GM10266 (cell line): ENCODE results near the gene RAMP3.

Source experiments
- DNase-seq: peaks from one replicate; pipeline ENCODE4 v3.0.0; 2012; ENCODE audit errors: extremely low spot score
- TF ChIP-seq, protein P1 (sequence below): IDR thresholded peaks from 2 replicates; pipeline ENCODE4 v1.5.1; 2012; ENCODE audit warnings: mild to moderate bottlenecking, low read depth; ENCODE audit not compliant: control insufficient read depth, insufficient read depth; ENCODE audit errors: missing control alignments

Gene RAMP3

DNA sequence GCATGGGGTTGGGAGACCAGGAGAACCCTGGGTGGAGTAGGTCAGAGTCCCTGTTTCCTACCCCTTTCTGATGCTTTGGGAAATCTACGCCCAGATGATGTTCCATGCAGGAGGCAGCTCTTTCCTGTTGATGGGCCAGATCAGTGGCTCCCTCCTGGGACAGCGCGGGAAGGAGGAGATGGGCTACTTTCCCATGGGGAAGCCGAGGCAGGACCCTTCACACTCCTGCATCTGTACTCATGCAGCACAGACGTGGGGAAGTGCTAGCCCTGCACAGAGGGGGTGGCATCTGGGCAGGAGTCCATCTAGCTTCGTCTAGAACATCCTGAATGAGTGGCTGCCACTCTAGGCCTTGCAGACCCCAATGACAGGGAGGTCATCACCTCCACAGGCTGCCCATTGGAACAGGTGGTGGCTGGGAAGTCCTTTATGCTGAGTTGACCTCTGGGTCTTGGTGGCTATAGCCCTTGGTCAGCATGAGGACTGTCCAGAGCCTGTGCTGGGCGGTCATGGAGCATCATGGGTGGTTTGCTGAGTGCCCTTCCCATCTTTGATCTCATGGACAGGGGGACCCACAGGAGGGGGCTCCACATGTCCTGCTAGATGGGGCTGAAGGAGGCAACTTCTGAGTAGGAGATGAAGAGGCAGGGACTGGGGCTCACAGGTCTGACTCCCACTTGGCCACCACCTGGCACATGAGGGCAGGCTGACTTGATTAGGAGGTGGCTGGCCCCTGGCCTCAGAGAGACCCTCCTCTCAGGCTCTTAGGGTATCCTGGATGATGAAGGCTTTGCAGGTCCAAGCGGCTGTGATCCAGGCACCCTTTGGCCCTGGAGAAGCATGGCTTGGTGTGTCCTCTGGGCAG lies 24.6 kb downstream of the RAMP3 start:
- no peak for DNase-seq
- TF ChIP-seq, protein P1, sequence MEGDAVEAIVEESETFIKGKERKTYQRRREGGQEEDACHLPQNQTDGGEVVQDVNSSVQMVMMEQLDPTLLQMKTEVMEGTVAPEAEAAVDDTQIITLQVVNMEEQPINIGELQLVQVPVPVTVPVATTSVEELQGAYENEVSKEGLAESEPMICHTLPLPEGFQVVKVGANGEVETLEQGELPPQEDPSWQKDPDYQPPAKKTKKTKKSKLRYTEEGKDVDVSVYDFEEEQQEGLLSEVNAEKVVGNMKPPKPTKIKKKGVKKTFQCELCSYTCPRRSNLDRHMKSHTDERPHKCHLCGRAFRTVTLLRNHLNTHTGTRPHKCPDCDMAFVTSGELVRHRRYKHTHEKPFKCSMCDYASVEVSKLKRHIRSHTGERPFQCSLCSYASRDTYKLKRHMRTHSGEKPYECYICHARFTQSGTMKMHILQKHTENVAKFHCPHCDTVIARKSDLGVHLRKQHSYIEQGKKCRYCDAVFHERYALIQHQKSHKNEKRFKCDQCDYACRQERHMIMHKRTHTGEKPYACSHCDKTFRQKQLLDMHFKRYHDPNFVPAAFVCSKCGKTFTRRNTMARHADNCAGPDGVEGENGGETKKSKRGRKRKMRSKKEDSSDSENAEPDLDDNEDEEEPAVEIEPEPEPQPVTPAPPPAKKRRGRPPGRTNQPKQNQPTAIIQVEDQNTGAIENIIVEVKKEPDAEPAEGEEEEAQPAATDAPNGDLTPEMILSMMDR: no peak

GRCh38 chr7:45182856-45183710 lies 25.5 kb downstream of the RAMP3 start:
- TF ChIP-seq, protein P1: no peak
- DNase-seq: no peak

GRCh38 chr7:45183711-45184210 lies 26.2 kb downstream of the RAMP3 start:
- DNase-seq: no peak
- TF ChIP-seq, protein P1: no peak

- TF ChIP-seq, protein P1: no peak
- no peak for DNase-seq
Measured at GRCh38 chr7:45184326-45185027, 26.9 kb downstream of the RAMP3 start.

DNA sequence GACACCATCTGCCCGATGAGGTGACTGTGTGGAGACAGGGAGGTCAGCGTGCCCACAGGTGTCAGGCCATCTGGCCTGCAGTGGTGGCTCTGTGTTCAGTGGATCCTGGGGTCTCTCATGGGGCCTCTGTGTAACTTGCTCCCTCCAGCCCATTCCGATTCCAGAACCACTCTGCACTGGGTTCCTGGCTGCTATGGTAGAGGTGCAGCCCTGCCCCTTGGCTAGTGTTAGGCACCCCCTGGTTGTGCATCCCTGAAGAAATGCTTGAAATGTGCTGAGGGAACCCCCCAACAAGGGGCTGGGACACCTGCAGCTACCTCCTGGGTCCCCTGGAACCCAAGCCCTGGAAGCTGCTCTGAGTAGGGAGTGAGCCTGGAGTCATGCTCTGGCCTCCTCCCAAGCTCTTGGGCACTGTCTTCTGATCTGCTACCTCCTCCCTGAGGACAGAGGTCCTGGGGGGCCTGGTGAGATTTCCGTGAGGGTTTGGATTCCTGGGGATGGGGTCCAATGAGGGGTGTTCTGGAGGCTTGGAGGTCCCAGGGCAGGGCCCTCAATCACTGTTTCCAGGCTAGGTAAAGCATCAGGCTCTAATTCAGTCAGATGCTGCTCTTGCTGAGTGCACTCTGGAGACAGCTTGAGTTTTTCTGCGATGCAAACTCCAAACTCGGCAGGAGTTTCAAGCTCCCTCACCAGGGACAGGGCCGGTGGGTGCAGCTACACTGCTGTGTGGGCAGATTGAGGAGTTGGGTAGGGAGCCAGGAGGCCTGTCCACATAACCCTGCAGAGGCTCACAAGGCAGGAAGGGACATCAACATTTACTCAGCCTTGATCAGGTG lies 27.7 kb downstream of the RAMP3 start:
- no peak for DNase-seq
- TF ChIP-seq, protein P1: no peak

DNA sequence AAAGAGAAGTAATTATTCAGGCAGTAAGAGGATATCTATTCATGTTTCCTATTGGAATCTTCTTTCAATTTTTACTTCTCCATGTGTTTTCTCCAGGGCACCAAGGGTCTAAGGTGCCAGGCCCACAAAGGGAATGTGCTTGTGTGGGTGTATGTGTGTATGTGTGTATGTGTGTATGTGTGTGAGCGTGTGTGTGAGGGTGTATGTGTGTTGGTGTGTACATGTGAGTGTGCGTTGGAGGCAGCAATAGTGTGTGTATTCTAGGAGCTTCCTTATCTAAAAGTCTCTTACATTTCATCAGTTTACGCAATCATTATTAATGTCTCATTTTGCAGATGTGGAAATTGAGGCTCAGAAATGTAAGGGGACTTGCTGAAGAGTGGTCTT lies 28.3 kb downstream of the RAMP3 start:
- DNase-seq: no peak
- TF ChIP-seq, protein P1: no peak
